DOHH2 (cell line): Measurements from ENCODE around the gene CACNA1D.

ENCODE experiments used
- EZH2phosphoT487 ChIP-seq: fragments of 200-600 bp; sonication (generic); IDR thresholded peaks from 2 replicates; pipeline ENCODE4 v1.6.1; 2017; ENCODE audit warnings: borderline replicate concordance, mild to moderate bottlenecking, antibody characterized with exemption, low read length, moderate library complexity, mixed read lengths
- TF ChIP-seq, protein P1 (sequence below): fragments of 200-600 bp; sonication (generic); IDR thresholded peaks from one replicate; pipeline ENCODE4 v1.5.1; 2014; ENCODE audit warnings: antibody characterized with exemption, mild to moderate bottlenecking, low read depth, low read length; ENCODE audit not compliant: poor library complexity, severe bottlenecking

DNA sequence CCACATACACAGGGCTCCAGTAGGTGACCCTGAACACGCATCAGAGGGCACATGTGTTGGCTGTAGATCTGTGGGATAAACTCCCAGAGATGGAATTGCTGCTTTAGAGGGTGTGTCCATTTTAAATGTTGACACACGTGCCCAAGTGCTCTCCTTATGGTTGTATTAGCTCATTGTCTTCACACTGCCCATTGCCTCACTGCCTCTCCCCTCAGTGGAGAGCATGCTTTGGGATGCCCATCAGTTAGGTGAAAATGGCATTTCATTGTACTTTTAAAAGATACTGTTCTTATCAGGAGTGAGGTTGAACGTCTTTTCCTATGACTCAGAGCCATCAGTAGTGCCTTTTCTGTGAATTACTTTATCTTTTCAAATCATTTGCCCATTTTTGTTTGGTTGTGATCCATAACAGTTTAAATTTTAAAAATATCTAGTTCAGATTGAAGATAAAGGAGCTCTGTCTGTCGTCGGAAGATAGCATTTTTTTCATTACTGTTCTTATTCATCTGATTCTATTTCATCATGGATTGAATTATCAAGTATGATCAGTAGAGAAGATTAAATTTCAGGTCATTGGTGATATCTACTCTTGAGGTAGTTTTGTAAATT is 231.1 kb downstream of the CACNA1D start:
- TF ChIP-seq, protein P1, sequence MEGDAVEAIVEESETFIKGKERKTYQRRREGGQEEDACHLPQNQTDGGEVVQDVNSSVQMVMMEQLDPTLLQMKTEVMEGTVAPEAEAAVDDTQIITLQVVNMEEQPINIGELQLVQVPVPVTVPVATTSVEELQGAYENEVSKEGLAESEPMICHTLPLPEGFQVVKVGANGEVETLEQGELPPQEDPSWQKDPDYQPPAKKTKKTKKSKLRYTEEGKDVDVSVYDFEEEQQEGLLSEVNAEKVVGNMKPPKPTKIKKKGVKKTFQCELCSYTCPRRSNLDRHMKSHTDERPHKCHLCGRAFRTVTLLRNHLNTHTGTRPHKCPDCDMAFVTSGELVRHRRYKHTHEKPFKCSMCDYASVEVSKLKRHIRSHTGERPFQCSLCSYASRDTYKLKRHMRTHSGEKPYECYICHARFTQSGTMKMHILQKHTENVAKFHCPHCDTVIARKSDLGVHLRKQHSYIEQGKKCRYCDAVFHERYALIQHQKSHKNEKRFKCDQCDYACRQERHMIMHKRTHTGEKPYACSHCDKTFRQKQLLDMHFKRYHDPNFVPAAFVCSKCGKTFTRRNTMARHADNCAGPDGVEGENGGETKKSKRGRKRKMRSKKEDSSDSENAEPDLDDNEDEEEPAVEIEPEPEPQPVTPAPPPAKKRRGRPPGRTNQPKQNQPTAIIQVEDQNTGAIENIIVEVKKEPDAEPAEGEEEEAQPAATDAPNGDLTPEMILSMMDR: no peak
- TF ChIP-seq EZH2phosphoT487: no peak
